Smooth muscle cell (in vitro differentiated cells): ENCODE measurements around the gene DPEP2. TPM values are rescaled to one million over a fixed set of nuclear protein-coding genes. Genes with fewer than 3 reads are reported as not detected.
"Not testable (repeated sequence)": the region's sequence is repeated elsewhere in the genome, so short reads cannot be mapped to it uniquely, and the experiment has no call there.

ENCODE experiments used
- DNase-seq: peaks from one replicate; lab custom pipeline; 2025; ENCODE audit not compliant: unreplicated experiment; lab: John Stamatoyannopoulos, UW
- H2AFZ ChIP-seq: fragments of 200-600 bp; sonication (generic); 2 replicates; pipeline ENCODE4 v1.6.0; 2016; ENCODE audit warnings: antibody characterized with exemption, low read depth, mild to moderate bottlenecking
- H3F3A ChIP-seq: fragments of 200-600 bp; sonication (generic); 2 replicates; pipeline ENCODE4 v1.6.0; 2017; ENCODE audit warnings: antibody characterized with exemption, low read depth
- H3K27ac ChIP-seq: fragments of 200-600 bp; sonication (generic); 2 replicates; pipeline ENCODE4 v1.5.1; 2016; ENCODE audit warnings: low read depth, mild to moderate bottlenecking
- H3K27me3 ChIP-seq: fragments of 200-600 bp; sonication (generic); 2 replicates; pipeline ENCODE4 v1.6.1; 2016; ENCODE audit warnings: low read depth, mild to moderate bottlenecking
- H3K36me3 ChIP-seq: fragments of 200-600 bp; sonication (generic); 2 replicates; pipeline ENCODE4 v1.5.1; 2016; ENCODE audit warnings: low read depth
- H3K4me1 ChIP-seq: fragments of 200-600 bp; sonication (generic); 2 replicates; pipeline ENCODE4 v1.5.1; 2016; ENCODE audit warnings: low read depth
- H3K4me2 ChIP-seq: fragments of 200-600 bp; sonication (generic); 2 replicates; pipeline ENCODE4 v1.6.0; 2016; ENCODE audit warnings: mild to moderate bottlenecking
- H3K4me3 ChIP-seq: fragments of 200-600 bp; sonication (generic); 2 replicates; pipeline ENCODE4 v1.5.1; 2016; ENCODE audit warnings: mild to moderate bottlenecking
- H3K79me2 ChIP-seq: fragments of 200-600 bp; sonication (generic); 2 replicates; pipeline ENCODE4 v1.6.0; 2016; ENCODE audit warnings: low read depth, mild to moderate bottlenecking
- H3K9ac ChIP-seq: fragments of 200-600 bp; sonication (generic); 2 replicates; pipeline ENCODE4 v1.6.0; 2016; ENCODE audit warnings: low read depth
- H3K9me3 ChIP-seq: fragments of 200-600 bp; sonication (generic); replicated peaks from 2 replicates; pipeline ENCODE4 v1.5.1; 2016; ENCODE audit warnings: low read depth
- H4K20me1 ChIP-seq: fragments of 200-600 bp; sonication (generic); 2 replicates; pipeline ENCODE4 v1.6.0; 2016; ENCODE audit warnings: low read depth
- WGBS: methylation state at CpG from one replicate; pipeline ENCODE4 v1.1.7; 2016; ENCODE audit warnings: low lambda C conversion rate; 5-methylcytosine and 5-hydroxymethylcytosine counted together
- polyA plus RNA-seq: library from polyadenylated mRNA; unstranded; fragments of >200 nt; fragmentation: Nextera tagmentation; extraction: Ambion mirVana; gene quantifications from 2 replicates; pipeline ENCODE4 v1.2.1, GENCODE V29; 2016
- total RNA-seq: library from RNA; depleted of rRNA; stranded (reverse); fragments of >200 nt; gene quantifications from 2 replicates; pipeline ENCODE4 v1.2.3, GENCODE V29; 2014
- TF ChIP-seq, protein P1 (sequence below): fragments of 200-600 bp; sonication (generic); IDR thresholded peaks from 2 replicates; pipeline ENCODE4 v1.5.1; 2017; ENCODE audit warnings: borderline replicate concordance, mild to moderate bottlenecking, antibody characterized with exemption; ENCODE audit not compliant: insufficient read depth, poor library complexity, severe bottlenecking

Gene DPEP2
- total and polyA plus RNA-seq, 2 experiments from 2014 or later: not detected

DNA sequence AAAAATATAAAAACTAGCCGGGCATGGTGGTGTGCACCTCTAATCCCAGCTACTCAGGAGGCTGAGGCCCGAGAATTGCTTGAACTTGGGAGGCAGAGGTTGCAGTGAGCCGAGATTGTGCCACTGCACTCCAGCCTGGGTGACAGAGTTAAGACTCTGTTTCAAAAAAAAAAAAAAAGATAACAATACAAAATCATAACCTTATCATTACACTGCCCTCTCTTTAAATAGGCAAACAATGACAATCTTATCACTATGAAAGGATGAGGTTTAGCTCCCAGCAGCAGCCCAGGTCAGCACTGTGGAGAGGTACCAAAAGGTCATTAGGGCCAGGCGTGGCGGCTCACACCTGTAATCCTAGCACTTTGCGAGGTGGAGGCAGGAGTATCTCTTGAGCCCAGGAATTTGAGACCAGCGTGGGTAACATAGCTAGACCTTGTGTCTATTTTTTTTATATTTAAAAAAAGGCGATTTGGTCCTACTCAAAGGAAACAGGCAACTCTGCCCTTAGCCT, 19.9 kb upstream of the DPEP2 start:
- peaks cover 10% of the 10 kb centered on the region for H3K79me2 ChIP-seq
- WGBS: 83% methylated on average over 8 of the region's 8 CpGs
- no peak overlapping the region for H3K27ac ChIP-seq
- peaks cover 4% of the 10 kb centered on the region for H3K4me1 ChIP-seq
- no peaks in the 10 kb centered on the region for H3K36me3 ChIP-seq
- H3K27me3 ChIP-seq: no peaks in the 10 kb centered on the region
- no peaks in the 10 kb centered on the region for H3F3A ChIP-seq
- DNase-seq: no peak
- H3K4me3 ChIP-seq: no peak overlapping the region
- H3K9me3 ChIP-seq: no peaks in the 10 kb centered on the region
- H4K20me1 ChIP-seq: no peaks in the 10 kb centered on the region
- TF ChIP-seq, protein P1, sequence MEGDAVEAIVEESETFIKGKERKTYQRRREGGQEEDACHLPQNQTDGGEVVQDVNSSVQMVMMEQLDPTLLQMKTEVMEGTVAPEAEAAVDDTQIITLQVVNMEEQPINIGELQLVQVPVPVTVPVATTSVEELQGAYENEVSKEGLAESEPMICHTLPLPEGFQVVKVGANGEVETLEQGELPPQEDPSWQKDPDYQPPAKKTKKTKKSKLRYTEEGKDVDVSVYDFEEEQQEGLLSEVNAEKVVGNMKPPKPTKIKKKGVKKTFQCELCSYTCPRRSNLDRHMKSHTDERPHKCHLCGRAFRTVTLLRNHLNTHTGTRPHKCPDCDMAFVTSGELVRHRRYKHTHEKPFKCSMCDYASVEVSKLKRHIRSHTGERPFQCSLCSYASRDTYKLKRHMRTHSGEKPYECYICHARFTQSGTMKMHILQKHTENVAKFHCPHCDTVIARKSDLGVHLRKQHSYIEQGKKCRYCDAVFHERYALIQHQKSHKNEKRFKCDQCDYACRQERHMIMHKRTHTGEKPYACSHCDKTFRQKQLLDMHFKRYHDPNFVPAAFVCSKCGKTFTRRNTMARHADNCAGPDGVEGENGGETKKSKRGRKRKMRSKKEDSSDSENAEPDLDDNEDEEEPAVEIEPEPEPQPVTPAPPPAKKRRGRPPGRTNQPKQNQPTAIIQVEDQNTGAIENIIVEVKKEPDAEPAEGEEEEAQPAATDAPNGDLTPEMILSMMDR: no peak
- no peak overlapping the region for H3K9ac ChIP-seq
- H2AFZ ChIP-seq: no peak overlapping the region
- no peak overlapping the region for H3K4me2 ChIP-seq

DNA sequence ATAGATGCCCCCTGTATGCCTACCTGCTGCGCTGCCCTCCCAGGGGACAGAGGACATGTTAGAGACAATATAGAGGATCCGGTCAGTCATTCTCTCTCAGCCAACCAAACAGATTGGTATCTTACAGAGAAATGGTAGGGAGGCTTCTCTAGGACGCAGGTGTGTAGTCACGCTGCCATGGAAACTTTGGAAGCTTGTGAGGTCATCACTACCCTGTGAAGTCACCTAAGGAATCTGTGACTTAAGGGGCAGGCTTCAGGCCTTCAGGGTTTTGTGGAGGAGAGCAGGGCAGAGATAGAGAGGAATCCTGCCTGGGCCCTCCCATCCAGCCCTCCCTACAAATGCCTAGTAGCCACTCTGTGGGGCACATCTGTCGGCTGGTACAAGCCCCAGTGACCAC, 16.4 kb upstream of the DPEP2 start, which contains the start of gene DPEP2NB:
TSS of gene DPEP2NB (minus strand) at position 231 of the 400 bp plus-strand sequence. CDS start at position 90, 141 bp downstream.
- TF ChIP-seq, protein P1: no peak
- Histone ChIP-seq H3F3A (no peaks in the 10 kb centered on the region), H3K36me3 (no peaks in the 10 kb centered on the region), H3K27me3 (no peaks in the 10 kb centered on the region), H3K4me1 (no peaks in the 10 kb centered on the region), H2AFZ (no peak within 1 kb of the TSS), H3K9me3 (no peaks in the 10 kb centered on the region), H3K79me2 (no peaks in the 10 kb centered on the region), H3K4me2 (no peak within 1 kb of the TSS), H4K20me1 (no peaks in the 10 kb centered on the region), H3K4me3 (no peak within 1 kb of the TSS), H3K27ac (no peak within 1 kb of the TSS), H3K9ac (no peak within 1 kb of the TSS)
- 91% methylated on average over 5 of the region's 5 CpGs for WGBS
- DNase-seq: no peak

DNA sequence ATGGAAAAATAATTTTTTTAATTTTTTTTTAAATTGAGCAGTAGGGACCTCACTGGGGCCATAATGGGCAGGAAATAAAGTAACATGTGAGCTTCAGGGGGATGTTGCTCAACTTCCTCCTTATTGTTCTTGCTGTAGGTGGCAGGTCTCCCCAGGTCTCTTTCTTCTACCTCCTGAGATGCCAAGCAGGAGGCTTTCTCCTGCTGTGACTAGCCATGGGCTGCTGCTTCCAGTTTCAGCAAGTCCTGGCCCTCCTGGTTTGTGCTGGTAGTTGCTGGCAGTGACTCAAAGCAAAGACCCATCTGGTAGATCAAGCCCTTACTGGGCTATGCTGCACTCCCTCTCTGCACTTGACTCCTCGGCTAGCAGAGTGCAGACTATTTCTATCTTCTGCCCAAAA, 14.2 kb upstream of the DPEP2 start:
- TF ChIP-seq, protein P1: no peak
- WGBS: 85% methylated on average over 1 of the region's 1 CpG
- no peaks in the 10 kb centered on the region for H3K79me2 ChIP-seq
- no peaks in the 10 kb centered on the region for H3K27me3 ChIP-seq
- H3K27ac ChIP-seq: no peak overlapping the region
- no peaks in the 10 kb centered on the region for H3F3A ChIP-seq
- H3K36me3 ChIP-seq: no peaks in the 10 kb centered on the region
- no peaks in the 10 kb centered on the region for H4K20me1 ChIP-seq
- H3K4me3 ChIP-seq: no peak overlapping the region
- H3K9ac ChIP-seq: no peak overlapping the region
- no peak overlapping the region for H3K4me2 ChIP-seq
- DNase-seq: no peak
- H3K9me3 ChIP-seq: no peaks in the 10 kb centered on the region
- H2AFZ ChIP-seq: no peak overlapping the region
- H3K4me1 ChIP-seq: no peaks in the 10 kb centered on the region

DNA sequence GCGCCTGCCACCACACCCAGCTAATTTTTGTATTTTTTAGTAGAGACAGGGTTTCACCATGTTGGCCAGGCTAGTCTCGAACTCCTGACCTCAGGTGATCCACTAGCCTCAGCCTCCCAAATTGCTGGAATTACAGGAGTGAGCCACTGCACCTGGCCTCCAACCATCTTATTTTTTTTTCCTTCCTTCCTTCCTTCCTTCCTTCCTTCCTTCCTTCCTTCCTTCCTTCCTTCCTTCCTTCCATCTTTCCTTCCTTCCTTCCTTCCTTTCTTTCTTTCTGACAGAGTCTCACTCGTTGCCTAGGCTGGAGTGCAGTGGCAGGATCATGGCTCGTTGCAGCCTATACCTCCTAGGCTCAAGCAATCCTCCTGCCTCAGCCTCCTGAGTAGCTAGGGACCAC, 10.6 kb upstream of the DPEP2 start:
- H2AFZ ChIP-seq, H3K4me3 ChIP-seq, H3K27ac ChIP-seq, H3K9ac ChIP-seq, H3K79me2 ChIP-seq, H3K4me2 ChIP-seq, H3K27me3 ChIP-seq, H3F3A ChIP-seq, DNase-seq, H4K20me1 ChIP-seq, H3K4me1 ChIP-seq, H3K9me3 ChIP-seq, H3K36me3 ChIP-seq: not testable (repeated sequence)
- 90% methylated on average over 4 of the region's 4 CpGs for whole genome bisulfite sequencing
